ENCODE results near the gene GAB2. TPM values are rescaled to one million over a fixed set of nuclear protein-coding genes. Genes with fewer than 3 reads are reported as not detected.

The GAB2 gene
- polyA plus RNA-seq, 2 of the 4 experiments (the other 2 are of a cell fraction) = 2.8 to 4.7 TPM

- FAIRE-seq (no peak), ATAC-seq (no peak), DNase-seq (ENCODE audit: low read depth in 1 of 2, low spot score in 1 of 2) (no peak)
- ChIA-PET CTCF (interaction anchor here (0.8 to 1.8 kb wide), 7 partner anchors 9 to 280 kb away, joined by 3 to 9 read pairs (median 4); no protein-coding TSS in a partner anchor), POLR2A (no interaction called here)
- no peak overlapping the region for H3K4me3 ChIP-seq
- H3K9me3 ChIP-seq = no peaks in the 10 kb centered on the region
- no peak overlapping the region for H3K27ac ChIP-seq
- TF ChIP-seq KDM5A (IDR thresholded peaks at IDR 0.05) = no peak
- TF ChIP-seq REST (IDR thresholded peaks at IDR 0.05) = no peak
- peaks cover 5% of the 10 kb centered on the region for H3K4me1 ChIP-seq
- WGBS (ENCODE audit: missing lambda C conversion rate) = 93% methylated on average over 4 of the region's 4 CpGs
- no peak overlapping the region for H3K4me2 ChIP-seq
These were observed 12.0 kb upstream of the GAB2 start for GRCh38 chr11:78429660-78430059.

- no peaks in the 10 kb centered on the region for H3K9me3 ChIP-seq
- H3K4me1 ChIP-seq = peaks cover 10% of the 10 kb centered on the region
- FAIRE-seq = no peak
- H3K4me2 ChIP-seq = no peak overlapping the region
- no peak for ATAC-seq
- CTCF ChIA-PET = interaction anchor here (0.8 to 1.7 kb wide), 7 partner anchors 8 to 280 kb away, joined by 3 to 6 read pairs (median 4); no protein-coding TSS in a partner anchor
- no peak for DNase-seq (ENCODE audit: low read depth in 1 of 2, low spot score in 1 of 2)
- no peak overlapping the region for H3K27ac ChIP-seq
- TF ChIP-seq RFX5 (IDR thresholded peaks at IDR 0.05) (no peak), CBX2 (IDR thresholded peaks at IDR 0.05; ENCODE audit: borderline replicate concordance, low read depth) (no peak), ATOH8 (CRISPR knock-in tag; IDR thresholded peaks at IDR 0.05; ENCODE audit: low read depth) (no peak), HMGXB4 (CRISPR knock-in tag; IDR thresholded peaks at IDR 0.05; ENCODE audit: borderline replicate concordance) (no peak), JUNB (IDR thresholded peaks at IDR 0.05) (no peak), CHD4 (IDR thresholded peaks at IDR 0.05; ENCODE audit: borderline replicate concordance) (no peak), NFE2L2 (conservative IDR thresholded peaks at IDR 0.05; ENCODE audit: low read length) (no peak), CTCF (IDR thresholded peaks at IDR 0.05) (no peak), BHLHE40 (IDR thresholded peaks at IDR 0.05; ENCODE audit: low read depth, low read length) (no peak)
- POLR2A ChIA-PET = no interaction called here
- no peak overlapping the region for H3K4me3 ChIP-seq
These were observed 11.6 kb upstream of the GAB2 start for GRCh38 chr11:78429209-78429608.

GRCh38 chr11:78428773-78429172, 11.2 kb upstream of the GAB2 start:
- CTCF ChIA-PET = interaction anchor here (0.8 to 1.7 kb wide), 5 partner anchors 8 to 279 kb away, joined by 3 to 5 read pairs (median 4); no protein-coding TSS in a partner anchor
- FAIRE-seq = no peak
- POLR2A ChIA-PET = no interaction called here
- TF ChIP-seq RFX5 (IDR thresholded peaks at IDR 0.05) (no peak), RNF2 (IDR thresholded peaks at IDR 0.05; ENCODE audit: borderline replicate concordance, low read depth) (no peak), ATOH8 (CRISPR knock-in tag; IDR thresholded peaks at IDR 0.05; ENCODE audit: low read depth) (no peak), ZC3H11A (IDR thresholded peaks at IDR 0.05) (no peak), JUNB (IDR thresholded peaks at IDR 0.05) (no peak), HES2 (IDR thresholded peaks at IDR 0.05) (no peak), PHF8 (IDR thresholded peaks at IDR 0.05; ENCODE audit: borderline replicate concordance, low read depth) (no peak), GATA3 (IDR thresholded peaks at IDR 0.05; ENCODE audit: borderline replicate concordance) (no peak), HOXB13 (CRISPR knock-in tag; IDR thresholded peaks at IDR 0.05; ENCODE audit: low read depth) (no peak), ESRRA (IDR thresholded peaks at IDR 0.05; ENCODE audit: borderline replicate concordance, low read length) (no peak), NR3C1 (IDR thresholded peaks at IDR 0.05) (no peak), JUN (IDR thresholded peaks at IDR 0.05) (no peak), SREBF2 (IDR thresholded peaks at IDR 0.05) (no peak), MAFK (IDR thresholded peaks at IDR 0.05; ENCODE audit: partially characterized antibody) (no peak)

More at GRCh38 chr11:78428773-78429172, 11.2 kb upstream of the GAB2 start:
- Histone ChIP-seq H3K4me1 (peaks cover 12% of the 10 kb centered on the region), H3K9me3 (no peaks in the 10 kb centered on the region), H3K4me2 (no peak overlapping the region), H3K27ac (no peak overlapping the region), H3K4me3 (no peak overlapping the region)
- no peak for ATAC-seq
- DNase-seq (ENCODE audit: low read depth in 1 of 2, low spot score in 1 of 2) = no peak
- 95% methylated on average over 3 of the region's 3 CpGs for WGBS (ENCODE audit: missing lambda C conversion rate)
